Measurements from ENCODE around the gene ROCK2.

GRCh38 chr2:11208083-11208482 is 136.4 kb downstream of the ROCK2 start:
- TF ChIP-seq, protein P1, sequence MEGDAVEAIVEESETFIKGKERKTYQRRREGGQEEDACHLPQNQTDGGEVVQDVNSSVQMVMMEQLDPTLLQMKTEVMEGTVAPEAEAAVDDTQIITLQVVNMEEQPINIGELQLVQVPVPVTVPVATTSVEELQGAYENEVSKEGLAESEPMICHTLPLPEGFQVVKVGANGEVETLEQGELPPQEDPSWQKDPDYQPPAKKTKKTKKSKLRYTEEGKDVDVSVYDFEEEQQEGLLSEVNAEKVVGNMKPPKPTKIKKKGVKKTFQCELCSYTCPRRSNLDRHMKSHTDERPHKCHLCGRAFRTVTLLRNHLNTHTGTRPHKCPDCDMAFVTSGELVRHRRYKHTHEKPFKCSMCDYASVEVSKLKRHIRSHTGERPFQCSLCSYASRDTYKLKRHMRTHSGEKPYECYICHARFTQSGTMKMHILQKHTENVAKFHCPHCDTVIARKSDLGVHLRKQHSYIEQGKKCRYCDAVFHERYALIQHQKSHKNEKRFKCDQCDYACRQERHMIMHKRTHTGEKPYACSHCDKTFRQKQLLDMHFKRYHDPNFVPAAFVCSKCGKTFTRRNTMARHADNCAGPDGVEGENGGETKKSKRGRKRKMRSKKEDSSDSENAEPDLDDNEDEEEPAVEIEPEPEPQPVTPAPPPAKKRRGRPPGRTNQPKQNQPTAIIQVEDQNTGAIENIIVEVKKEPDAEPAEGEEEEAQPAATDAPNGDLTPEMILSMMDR (conservative IDR thresholded peaks at IDR 0.05; ENCODE audit: low read depth, low read length) = no peak
- TF ChIP-seq EZH2 (IDR thresholded peaks at IDR 0.05; ENCODE audit: borderline replicate concordance, low read depth, low read length, poor library complexity, severe bottlenecking) = no peak

Measured in A673 (cell line).